Pons (tissue), 1 donor: Measurements from ENCODE around the gene EMID1.

ENCODE experiments used
- DNase-seq: peaks from one replicate; pipeline ENCODE4 v3.0.0-alpha.2; 2016; ENCODE audit warnings: low spot score

Gene EMID1

GRCh38 chr22:29195118-29195963 lies 10.4 kb upstream of the EMID1 start:
- no peak for DNase-seq

- DNase-seq = no peak
Measured at GRCh38 chr22:29195964-29196666, 9.6 kb upstream of the EMID1 start.

- DNase-seq = no peak
Measured at GRCh38 chr22:29197096-29197495, 8.6 kb upstream of the EMID1 start.

DNA sequence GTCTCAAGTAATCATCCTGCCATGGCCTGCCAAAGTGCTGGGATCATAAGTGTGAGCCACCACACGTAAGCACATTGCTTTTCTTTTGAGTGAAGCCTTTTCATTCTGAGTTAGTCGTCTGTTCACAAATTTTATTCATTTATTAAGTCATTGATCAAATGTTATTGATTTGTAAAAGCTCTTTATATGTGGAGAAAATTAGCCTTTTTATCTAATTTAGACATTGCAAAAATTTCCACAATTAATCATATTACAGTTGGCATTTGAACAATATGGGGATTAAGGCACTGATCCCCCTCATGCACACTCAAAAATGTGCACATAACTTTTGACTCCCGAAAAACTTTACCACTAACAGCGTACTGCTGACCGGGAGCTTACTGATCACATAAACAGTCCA lies 7.5 kb upstream of the EMID1 start:
- no peak for DNase-seq

DNA sequence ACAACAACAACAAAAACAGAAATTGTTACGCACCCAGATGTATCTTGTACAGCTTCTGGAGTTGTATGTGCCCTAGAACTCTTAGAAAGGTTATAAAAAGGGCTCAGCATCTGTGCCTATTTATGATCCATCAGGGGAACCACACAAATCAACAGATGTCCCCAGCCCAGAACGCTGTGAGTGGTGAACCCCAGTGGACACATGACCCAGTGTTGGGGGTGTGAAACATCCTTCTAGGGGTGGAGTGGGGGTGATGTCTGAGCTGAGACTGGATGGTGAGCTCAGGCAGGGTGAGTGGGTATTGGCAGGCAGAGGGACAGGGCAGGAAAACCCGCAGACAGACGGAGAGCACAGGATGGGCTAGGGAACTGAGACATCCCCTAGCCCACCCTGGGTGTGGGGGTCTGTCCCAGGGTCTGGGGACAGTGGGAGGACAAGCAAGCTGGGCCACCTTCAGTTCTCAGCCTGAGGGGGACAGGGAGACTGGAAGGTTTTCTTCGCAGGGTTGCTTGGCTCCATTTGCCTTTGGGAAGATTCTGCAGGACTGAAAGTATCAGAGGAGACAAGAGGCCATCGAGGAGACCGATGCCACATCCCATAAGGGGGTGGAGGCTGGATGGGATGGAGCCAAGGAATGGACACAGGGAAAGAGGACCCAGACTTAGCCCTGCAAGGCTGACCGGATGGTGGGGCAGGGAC lies 5.8 kb upstream of the EMID1 start:
- DNase-seq = no peak

- DNase-seq = no peak
Measured at GRCh38 chr22:29200901-29201300, 4.8 kb upstream of the EMID1 start.

DNA sequence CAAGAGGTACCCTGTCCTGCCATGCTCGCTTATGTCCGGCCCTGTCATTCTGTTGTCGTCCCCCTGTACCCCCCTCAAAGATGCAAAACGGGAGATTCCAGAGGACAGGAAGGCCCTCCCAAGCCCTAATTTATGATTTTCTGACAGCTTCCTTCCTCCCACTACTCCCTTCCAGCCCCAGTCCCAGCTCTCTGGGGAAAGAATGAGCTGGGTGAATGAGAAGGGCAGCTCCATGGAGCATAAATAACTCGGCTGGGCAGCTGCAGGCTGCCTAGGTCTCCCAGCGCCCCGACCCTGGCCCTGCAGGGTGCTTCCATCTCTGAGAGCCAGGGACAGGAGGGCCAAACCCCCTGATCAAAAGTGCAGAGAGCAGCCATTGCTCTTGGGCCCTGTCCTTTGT lies 3.9 kb upstream of the EMID1 start:
- DNase-seq = no peak

DNA sequence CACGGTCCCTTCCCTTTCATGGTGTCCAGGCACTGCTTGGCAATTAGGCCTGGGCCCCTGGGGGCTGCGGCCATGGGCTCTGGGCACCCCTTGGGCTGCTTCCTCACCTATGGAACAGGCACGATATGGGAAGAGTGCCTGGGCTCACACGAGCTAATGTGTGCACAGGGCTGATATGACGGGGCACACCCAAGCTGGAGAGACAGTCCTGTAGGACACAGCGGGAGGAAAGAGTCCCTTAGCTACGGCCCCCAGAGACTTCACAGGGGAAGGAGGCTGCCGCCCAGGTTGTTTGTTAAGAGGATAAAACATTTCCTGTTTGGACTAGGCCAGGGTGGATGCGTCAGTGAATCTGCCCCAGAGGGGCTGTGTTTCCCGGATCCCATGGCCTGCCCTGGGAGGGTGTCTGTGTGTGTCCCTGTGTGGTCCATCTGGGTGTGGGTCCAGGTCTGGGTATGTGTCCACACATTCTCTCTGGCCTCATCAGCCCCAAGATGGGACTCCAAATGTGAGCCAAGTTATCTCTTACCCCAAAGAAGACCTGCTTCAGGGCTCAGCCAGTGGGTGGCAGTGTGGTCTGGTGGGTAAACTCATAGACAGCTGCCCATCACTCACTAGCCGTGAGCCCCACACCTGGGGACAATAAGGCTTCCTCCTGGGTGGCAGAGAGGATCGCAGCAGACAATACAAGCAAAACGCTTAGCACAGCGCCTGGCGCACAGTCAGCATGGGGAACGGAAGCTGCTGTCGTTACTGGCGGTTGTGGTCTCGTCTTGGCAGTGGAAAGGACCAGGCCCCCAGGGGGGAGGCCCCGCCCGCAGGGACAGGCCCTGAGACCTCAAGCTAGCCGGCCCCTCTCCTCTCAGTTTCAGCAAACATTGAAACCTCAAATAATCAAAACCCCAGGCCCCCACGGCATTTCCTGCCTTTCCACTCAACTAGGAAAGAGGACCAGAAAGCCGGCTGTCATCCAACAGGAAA lies 3.2 kb upstream of the EMID1 start:
- DNase-seq = peak; percentile 45

GRCh38 chr22:29203488-29204454 lies 1.9 kb upstream of the EMID1 start:
- no peak for DNase-seq

DNA sequence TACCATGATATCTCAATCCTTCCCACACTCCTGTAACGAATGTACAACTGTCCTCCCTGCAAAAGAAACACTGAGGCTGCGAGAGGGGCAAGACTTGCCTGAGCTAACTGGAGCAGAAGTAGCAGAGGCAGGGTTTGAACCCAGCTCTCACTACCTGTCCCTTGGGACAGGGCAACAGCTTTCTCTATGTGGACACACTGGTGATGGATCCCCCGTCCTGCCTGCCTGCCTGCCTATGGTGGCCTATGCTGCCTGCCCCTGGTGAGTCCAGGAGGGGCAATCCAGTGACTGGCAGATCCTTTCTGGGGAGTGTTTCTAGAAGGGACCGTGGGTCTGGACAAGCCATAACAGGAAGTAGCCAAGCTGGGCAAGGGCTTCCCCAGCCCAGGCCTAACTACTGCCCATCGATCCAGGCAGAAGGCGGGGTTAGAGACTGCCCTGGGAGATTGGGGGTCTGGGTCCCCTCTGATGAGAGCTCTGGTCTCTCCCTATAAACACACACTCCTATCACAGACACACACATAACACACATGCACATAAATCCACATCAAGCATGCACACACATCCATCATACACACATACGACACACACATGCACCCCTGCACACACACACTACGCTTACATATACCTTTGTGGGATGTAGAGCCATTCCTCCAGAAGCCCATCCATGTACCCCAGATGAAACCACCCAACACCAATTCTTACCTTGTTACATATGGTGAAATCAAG lies 1.1 kb upstream of the EMID1 start:
- no peak for DNase-seq

DNA sequence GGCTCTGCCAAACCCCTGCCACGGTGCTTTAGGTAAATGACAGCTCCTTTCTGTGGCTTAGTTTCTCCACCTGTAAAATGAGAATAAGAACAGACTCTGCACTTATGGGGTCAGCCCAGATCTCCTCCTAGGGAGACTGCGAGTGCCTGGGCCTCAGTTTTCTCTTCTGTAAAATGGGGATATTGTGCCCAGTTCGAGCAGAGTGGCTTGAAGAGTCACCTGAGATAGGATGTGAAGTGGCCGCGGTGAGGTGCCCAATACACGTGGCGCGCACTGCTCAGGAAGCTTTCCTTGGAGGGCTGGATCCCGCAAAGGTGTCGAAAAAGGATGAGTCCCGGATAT lies 473 bp upstream of the EMID1 start:
- no peak for DNase-seq

DNA sequence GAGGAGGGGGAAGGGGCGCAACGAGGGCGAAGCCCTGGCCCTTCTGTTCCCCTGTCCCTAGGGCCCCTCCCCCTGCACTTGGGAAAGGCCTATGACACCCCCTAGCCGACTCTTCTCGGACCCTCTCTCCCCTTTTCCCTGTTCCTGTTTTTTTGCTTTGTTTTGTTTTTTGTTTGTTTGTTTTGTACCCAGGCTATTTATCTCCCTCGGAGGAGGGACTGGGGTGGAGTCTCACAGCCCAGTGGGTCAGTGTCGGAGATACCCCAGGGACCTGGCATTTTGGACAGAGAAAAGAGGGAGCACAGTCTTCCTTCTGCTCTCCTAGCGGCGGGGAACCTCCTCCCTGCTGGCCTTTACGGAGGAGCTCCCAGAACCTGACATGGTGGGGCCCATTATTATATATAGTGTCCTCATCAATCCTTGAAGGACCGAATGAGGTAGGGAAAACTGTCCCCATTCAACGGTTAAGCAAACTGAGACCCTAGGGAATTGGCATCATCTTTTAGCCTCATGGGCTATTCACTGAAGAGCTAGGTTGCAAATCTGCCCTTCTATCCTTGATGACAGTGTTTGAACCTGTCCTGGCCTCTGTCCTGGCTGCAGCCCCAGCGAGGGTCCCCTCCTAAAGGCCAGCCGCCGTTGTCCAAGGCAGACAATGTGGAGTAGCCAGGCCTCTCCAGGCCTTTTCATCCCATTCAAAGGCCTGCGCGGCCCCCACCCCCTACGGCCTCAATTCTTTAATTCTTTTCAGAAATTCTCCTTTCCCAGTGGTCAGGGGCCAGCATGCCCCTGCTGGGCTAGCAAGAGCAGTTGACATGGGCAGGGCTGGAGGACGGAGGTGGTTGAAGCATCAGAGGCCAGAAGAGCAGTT lies 911 bp downstream of the EMID1 start:
- DNase-seq = no peak

- DNase-seq = no peak
Measured at GRCh38 chr22:29207243-29207550, 1.5 kb downstream of the EMID1 start.

DNA sequence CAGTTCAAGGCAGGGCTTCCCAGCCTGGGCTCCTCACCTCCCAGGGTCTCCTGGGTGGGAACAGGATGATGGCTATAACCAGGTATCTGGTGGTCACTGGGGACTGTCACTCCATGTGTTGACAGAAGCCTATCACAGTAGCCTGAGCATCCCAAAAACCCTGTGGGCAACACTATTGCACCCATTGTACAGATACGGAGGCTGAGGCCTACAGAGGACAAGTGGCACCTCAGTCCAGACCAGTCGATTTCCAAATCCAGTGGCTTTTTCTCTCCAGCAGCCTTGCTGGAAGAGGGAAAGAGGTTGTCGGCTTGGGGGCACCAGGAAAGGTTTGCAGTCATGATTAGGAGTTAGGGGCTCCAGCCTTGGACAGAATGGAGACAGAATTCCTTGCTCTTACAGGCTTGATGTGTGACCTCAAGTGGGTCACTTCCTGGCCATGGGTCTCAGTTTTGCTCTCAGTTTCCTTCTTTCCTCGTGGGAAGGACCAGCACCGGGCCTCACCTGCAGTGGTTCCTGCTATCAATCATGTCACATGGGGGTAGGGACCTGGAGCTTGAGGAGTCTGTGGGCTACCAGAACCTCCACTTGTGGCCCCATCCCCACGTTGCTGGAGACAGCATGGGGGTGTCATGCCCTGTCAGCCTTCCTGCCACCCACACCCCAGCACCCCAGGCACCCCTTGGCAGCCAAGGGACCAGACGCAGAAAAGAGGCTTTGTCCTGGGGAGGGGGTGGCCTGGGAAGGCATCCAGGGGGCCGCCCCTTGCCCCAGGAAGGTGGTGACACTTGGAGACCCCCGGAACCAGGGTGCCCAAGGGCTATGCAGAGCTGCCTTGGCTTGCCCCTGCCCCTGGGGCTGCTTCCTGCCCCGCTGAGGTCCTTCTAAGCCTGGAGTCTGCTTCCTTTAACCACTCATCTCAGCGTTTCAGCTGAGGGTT lies 2.1 kb downstream of the EMID1 start:
- DNase-seq = no peak

DNA sequence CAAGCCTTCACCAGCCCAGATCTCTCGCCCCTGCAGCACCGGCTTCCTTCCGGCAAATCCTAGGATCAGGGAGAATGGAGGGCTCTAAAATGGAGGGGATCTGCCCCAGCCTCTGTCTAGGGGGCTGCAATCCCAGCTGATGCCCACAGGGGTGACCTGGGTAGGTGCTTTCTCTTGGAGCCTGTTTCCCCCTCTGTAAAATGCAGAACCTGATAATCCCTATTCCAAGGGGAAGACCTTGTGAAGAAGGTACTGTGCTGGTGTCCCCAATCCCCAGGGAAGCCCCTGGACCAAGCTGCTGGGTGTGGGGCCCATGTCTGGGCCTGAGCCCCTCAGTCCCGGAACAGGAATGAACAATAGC lies 2.8 kb downstream of the EMID1 start:
- DNase-seq = no peak

GRCh38 chr22:29208879-29209623 lies 3.4 kb downstream of the EMID1 start:
- no peak for DNase-seq

- DNase-seq = no peak
Measured at GRCh38 chr22:29209624-29209929, 3.9 kb downstream of the EMID1 start.

GRCh38 chr22:29211066-29211465 lies 5.4 kb downstream of the EMID1 start:
- DNase-seq = no peak
